Smooth muscle cell (in vitro differentiated cells): ENCODE measurements around the gene PPP1R13L. TPM values are rescaled to one million over a fixed set of nuclear protein-coding genes. Genes with fewer than 3 reads are reported as not detected.

Experiments
- DNase-seq: peaks from one replicate; lab custom pipeline; 2025; ENCODE audit not compliant: unreplicated experiment; lab: John Stamatoyannopoulos, UW
- H2AFZ ChIP-seq: fragments of 200-600 bp; sonication (generic); 2 replicates; pipeline ENCODE4 v1.6.0; 2016; ENCODE audit warnings: antibody characterized with exemption, low read depth, mild to moderate bottlenecking
- H3F3A ChIP-seq: fragments of 200-600 bp; sonication (generic); 2 replicates; pipeline ENCODE4 v1.6.0; 2017; ENCODE audit warnings: antibody characterized with exemption, low read depth
- H3K27ac ChIP-seq: fragments of 200-600 bp; sonication (generic); 2 replicates; pipeline ENCODE4 v1.5.1; 2016; ENCODE audit warnings: low read depth, mild to moderate bottlenecking
- H3K27me3 ChIP-seq: fragments of 200-600 bp; sonication (generic); 2 replicates; pipeline ENCODE4 v1.6.1; 2016; ENCODE audit warnings: low read depth, mild to moderate bottlenecking
- H3K36me3 ChIP-seq: fragments of 200-600 bp; sonication (generic); 2 replicates; pipeline ENCODE4 v1.5.1; 2016; ENCODE audit warnings: low read depth
- H3K4me1 ChIP-seq: fragments of 200-600 bp; sonication (generic); 2 replicates; pipeline ENCODE4 v1.5.1; 2016; ENCODE audit warnings: low read depth
- H3K4me2 ChIP-seq: fragments of 200-600 bp; sonication (generic); 2 replicates; pipeline ENCODE4 v1.6.0; 2016; ENCODE audit warnings: mild to moderate bottlenecking
- H3K4me3 ChIP-seq: fragments of 200-600 bp; sonication (generic); 2 replicates; pipeline ENCODE4 v1.5.1; 2016; ENCODE audit warnings: mild to moderate bottlenecking
- H3K79me2 ChIP-seq: fragments of 200-600 bp; sonication (generic); 2 replicates; pipeline ENCODE4 v1.6.0; 2016; ENCODE audit warnings: low read depth, mild to moderate bottlenecking
- H3K9ac ChIP-seq: fragments of 200-600 bp; sonication (generic); 2 replicates; pipeline ENCODE4 v1.6.0; 2016; ENCODE audit warnings: low read depth
- H3K9me3 ChIP-seq: fragments of 200-600 bp; sonication (generic); replicated peaks from 2 replicates; pipeline ENCODE4 v1.5.1; 2016; ENCODE audit warnings: low read depth
- H4K20me1 ChIP-seq: fragments of 200-600 bp; sonication (generic); 2 replicates; pipeline ENCODE4 v1.6.0; 2016; ENCODE audit warnings: low read depth
- WGBS: methylation state at CpG from one replicate; pipeline ENCODE4 v1.1.7; 2016; ENCODE audit warnings: low lambda C conversion rate; 5-methylcytosine and 5-hydroxymethylcytosine counted together
- polyA plus RNA-seq: library from polyadenylated mRNA; unstranded; fragments of >200 nt; fragmentation: Nextera tagmentation; extraction: Ambion mirVana; gene quantifications from 2 replicates; pipeline ENCODE4 v1.2.1, GENCODE V29; 2016
- total RNA-seq: library from RNA; depleted of rRNA; stranded (reverse); fragments of >200 nt; gene quantifications from 2 replicates; pipeline ENCODE4 v1.2.3, GENCODE V29; 2014
- TF ChIP-seq, protein P1 (sequence below): fragments of 200-600 bp; sonication (generic); IDR thresholded peaks from 2 replicates; pipeline ENCODE4 v1.5.1; 2017; ENCODE audit warnings: borderline replicate concordance, mild to moderate bottlenecking, antibody characterized with exemption; ENCODE audit not compliant: insufficient read depth, poor library complexity, severe bottlenecking

Gene PPP1R13L
- total and polyA plus RNA-seq, 2 experiments from 2014 or later, result 28.1 to 66.4 TPM

DNA sequence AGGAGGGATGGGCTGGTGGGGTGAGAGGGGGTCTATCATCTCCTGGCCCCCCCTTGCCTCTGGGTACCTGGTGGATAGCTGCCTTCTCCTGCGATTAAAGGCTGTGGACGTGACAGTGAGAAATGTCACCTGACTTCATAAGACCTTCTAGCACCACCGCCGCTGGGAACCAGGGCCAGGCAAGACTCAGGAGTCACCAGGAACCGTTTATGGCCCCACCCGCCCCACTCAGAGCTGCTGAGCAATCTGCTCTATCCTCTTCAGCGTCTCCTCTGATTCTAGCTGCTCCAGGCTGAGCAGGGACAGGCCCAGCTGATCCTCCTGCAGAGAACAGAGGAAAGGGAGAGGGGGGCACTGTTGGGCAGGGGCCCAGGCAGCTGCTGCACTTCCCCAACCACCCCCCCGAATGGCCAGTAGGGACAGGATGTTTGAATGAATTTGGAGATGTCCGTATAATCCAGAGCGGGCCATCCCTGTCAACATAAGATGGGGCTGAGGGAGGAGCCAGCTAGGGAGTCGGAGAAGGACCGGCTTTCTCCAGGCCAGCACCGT lies 53.4 kb downstream of the PPP1R13L start:
- TF ChIP-seq, protein P1, sequence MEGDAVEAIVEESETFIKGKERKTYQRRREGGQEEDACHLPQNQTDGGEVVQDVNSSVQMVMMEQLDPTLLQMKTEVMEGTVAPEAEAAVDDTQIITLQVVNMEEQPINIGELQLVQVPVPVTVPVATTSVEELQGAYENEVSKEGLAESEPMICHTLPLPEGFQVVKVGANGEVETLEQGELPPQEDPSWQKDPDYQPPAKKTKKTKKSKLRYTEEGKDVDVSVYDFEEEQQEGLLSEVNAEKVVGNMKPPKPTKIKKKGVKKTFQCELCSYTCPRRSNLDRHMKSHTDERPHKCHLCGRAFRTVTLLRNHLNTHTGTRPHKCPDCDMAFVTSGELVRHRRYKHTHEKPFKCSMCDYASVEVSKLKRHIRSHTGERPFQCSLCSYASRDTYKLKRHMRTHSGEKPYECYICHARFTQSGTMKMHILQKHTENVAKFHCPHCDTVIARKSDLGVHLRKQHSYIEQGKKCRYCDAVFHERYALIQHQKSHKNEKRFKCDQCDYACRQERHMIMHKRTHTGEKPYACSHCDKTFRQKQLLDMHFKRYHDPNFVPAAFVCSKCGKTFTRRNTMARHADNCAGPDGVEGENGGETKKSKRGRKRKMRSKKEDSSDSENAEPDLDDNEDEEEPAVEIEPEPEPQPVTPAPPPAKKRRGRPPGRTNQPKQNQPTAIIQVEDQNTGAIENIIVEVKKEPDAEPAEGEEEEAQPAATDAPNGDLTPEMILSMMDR, result no peak
- no peak overlapping the region for H3K4me2 ChIP-seq
- H2AFZ ChIP-seq, result no peak overlapping the region
- WGBS, result 95% methylated on average over 13 of the region's 13 CpGs
- H3F3A ChIP-seq, result no peaks in the 10 kb centered on the region
- H3K4me1 ChIP-seq, result no peaks in the 10 kb centered on the region
- H3K9me3 ChIP-seq, result no peaks in the 10 kb centered on the region
- no peaks in the 10 kb centered on the region for H3K36me3 ChIP-seq
- no peak overlapping the region for H3K27ac ChIP-seq
- no peak for DNase-seq
- H3K79me2 ChIP-seq, result no peaks in the 10 kb centered on the region
- H3K27me3 ChIP-seq, result peaks cover 4% of the 10 kb centered on the region
- no peak overlapping the region for H3K4me3 ChIP-seq
- no peaks in the 10 kb centered on the region for H4K20me1 ChIP-seq
- no peak overlapping the region for H3K9ac ChIP-seq

DNA sequence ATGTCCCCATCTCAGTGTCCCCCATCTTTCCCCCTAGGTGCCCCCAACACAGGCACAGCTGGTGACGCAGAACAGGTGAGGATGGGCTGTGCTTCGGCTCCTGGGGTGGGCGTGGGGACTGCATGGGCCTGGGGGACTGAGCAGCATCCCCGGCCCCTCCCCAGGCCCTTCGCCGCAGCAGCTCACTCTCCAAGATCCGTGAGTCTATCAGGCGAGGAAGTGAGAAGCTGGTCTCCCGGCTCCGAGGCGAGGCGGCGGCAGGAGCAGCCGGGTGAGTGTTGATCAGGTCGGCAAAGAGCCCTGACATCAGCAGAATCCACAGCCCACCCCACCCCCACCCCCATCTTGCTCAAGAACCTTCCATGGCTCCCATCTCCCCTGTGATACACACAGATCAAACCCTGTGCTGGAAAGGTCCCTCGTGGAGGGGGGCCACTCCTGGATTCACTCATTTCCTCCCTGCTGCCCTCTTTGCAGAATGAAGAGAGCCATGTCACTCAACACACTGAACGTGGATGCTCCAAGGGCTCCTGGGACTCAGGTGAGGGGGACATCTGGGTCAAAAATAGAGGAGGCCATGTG lies 54.3 kb downstream of the PPP1R13L start:
- Histone ChIP-seq H3K36me3 (no peaks in the 10 kb centered on the region), H3K9ac (no peak overlapping the region), H2AFZ (no peak overlapping the region), H4K20me1 (no peaks in the 10 kb centered on the region), H3K4me1 (no peaks in the 10 kb centered on the region), H3K79me2 (no peaks in the 10 kb centered on the region), H3K9me3 (no peaks in the 10 kb centered on the region), H3K27me3 (peaks cover 6% of the 10 kb centered on the region), H3K4me3 (no peak overlapping the region), H3F3A (no peaks in the 10 kb centered on the region), H3K4me2 (no peak overlapping the region), H3K27ac (no peak overlapping the region)
- TF ChIP-seq, protein P1, result no peak
- no peak for DNase-seq
- 95% methylated on average over 16 of the region's 17 CpGs for WGBS

DNA sequence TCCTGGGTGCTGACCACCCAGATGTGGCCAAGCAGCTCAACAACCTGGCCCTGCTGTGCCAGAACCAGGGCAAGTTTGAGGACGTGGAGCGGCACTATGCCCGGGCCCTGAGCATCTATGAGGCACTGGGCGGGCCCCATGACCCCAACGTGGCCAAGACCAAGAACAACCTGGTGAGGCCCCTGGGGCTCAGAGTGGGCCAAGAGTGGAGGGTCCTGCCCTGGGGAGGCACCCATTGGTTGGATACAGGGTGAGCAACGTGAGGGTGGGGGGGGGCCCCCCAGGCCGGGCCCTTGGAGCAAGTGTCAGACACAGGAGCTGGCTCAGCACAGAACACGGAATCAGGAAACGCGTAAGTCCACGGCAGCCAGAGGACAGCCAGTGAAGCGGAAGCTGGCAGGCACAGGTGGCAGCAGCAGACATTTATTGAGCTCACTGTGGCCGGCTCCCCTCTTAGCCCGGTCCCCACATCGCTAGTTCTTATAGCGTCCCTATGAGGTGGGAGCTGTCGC lies 55.4 kb downstream of the PPP1R13L start:
- Histone ChIP-seq H2AFZ (no peak overlapping the region), H3K9me3 (no peaks in the 10 kb centered on the region), H3K4me2 (no peak overlapping the region), H3K27ac (no peak overlapping the region), H3K9ac (no peak overlapping the region), H3K27me3 (peaks cover 6% of the 10 kb centered on the region), H3K36me3 (no peaks in the 10 kb centered on the region), H3K79me2 (no peaks in the 10 kb centered on the region), H3K4me3 (no peak overlapping the region), H3K4me1 (no peaks in the 10 kb centered on the region), H4K20me1 (no peaks in the 10 kb centered on the region), H3F3A (no peaks in the 10 kb centered on the region)
- 96% methylated on average over 17 of the region's 17 CpGs for WGBS
- TF ChIP-seq, protein P1, result no peak
- DNase-seq, result no peak

DNA sequence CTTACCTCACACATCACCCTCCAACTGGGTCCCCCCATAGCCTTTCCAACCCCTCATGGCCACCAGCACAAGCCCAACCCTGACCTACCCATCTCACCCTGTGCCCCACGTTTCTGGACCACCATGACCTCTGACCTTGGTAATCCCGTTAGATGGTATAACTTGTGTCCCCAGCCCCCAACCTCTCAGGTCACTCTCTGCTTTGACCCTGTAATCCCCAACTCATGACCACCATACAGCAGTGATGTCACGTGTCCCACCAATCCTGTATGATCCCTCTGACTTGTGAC lies 55.8 kb downstream of the PPP1R13L start:
- Histone ChIP-seq H3K9ac (no peak overlapping the region), H3K36me3 (no peaks in the 10 kb centered on the region), H3K4me2 (no peak overlapping the region), H3K27me3 (peaks cover 6% of the 10 kb centered on the region), H2AFZ (no peak overlapping the region), H3F3A (no peaks in the 10 kb centered on the region), H3K4me3 (no peak overlapping the region), H3K9me3 (no peaks in the 10 kb centered on the region), H3K4me1 (no peaks in the 10 kb centered on the region), H3K27ac (no peak overlapping the region), H3K79me2 (no peaks in the 10 kb centered on the region), H4K20me1 (no peaks in the 10 kb centered on the region)
- no peak for DNase-seq
- TF ChIP-seq, protein P1, result no peak
- 78% methylated on average over 3 of the region's 3 CpGs for WGBS
